ENCODE data around the gene CDH4. TPM values are rescaled to one million over a fixed set of nuclear protein-coding genes. Genes with fewer than 3 reads are reported as not detected.

The CDH4 gene
- total and polyA plus RNA-seq, 9 of the 15 experiments (the other 6 are each of a cell fraction or from before 2014, with no cell fraction given): 0.04 TPM; not detected in 8

- in situ Hi-C loops (cut with MboI): no loop called here
- intact Hi-C loops (cut with micrococcal nuclease): no loop called here
- Histone ChIP-seq H3K4me1 (replicated peaks in 1 of 2; ENCODE audit: control insufficient read depth in 2 of 2, insufficient read depth in 2 of 2, low read length in 2 of 2) (peaks cover 0 to 10% of the 10 kb centered on the region in 2 experiments; a peak in 2 of 5 replicates), H3K36me3 (ENCODE audit: control insufficient read depth, insufficient read depth, low read length) (no peaks in the 10 kb centered on the region), H2AFZ (ENCODE audit: low read depth, low read length) (no peak overlapping the region), H4K20me1 (replicated peaks; ENCODE audit: control insufficient read depth, insufficient read depth, low read length) (no peaks in the 10 kb centered on the region; the same call in 1 of the 2 replicates), H3K79me2 (ENCODE audit: control insufficient read depth, insufficient read depth, low read length) (no peaks in the 10 kb centered on the region), H3K9me1 (ENCODE audit: control insufficient read depth, insufficient read depth, low read length) (no peaks in the 10 kb centered on the region), H3K9me3 (replicated peaks; ENCODE audit: control insufficient read depth, insufficient read depth, low read depth, low read length) (no peaks in the 10 kb centered on the region), H3K27ac (ENCODE audit: extremely low read depth, low read depth, low read length) (no peak overlapping the region), H3K4me2 (ENCODE audit: insufficient read depth, low read length) (no peak overlapping the region), H3K9ac (ENCODE audit: insufficient read depth in 1 of 2, low read depth in 2 of 2, low read length in 2 of 2) (no peak overlapping the region), H3K27me3 (ENCODE audit: control insufficient read depth in 2 of 2, insufficient read depth in 2 of 2, low read length in 2 of 2) (peaks cover 18 to 62% of the 10 kb centered on the region in 2 experiments), H3K4me3 (no peak overlapping the region)
- DNase-seq (ENCODE audit: extremely low read depth in 1 of 4, low spot score in 3 of 4): no peak
- POLR2A ChIA-PET: no interaction called here
- CTCF ChIA-PET (ENCODE audit: low intra/inter-chr PET ratio): no interaction called here
- ATAC-seq: no peak
- TF ChIP-seq TAF15 (IDR thresholded peaks at IDR 0.05; ENCODE audit: low read depth, low read length): no peak
- TF ChIP-seq ILF3 (IDR thresholded peaks at IDR 0.05; ENCODE audit: borderline replicate concordance): no peak
- no peak for TF ChIP-seq TBL1XR1 (IDR thresholded peaks at IDR 0.05; ENCODE audit: low read length in 2 of 2)
- TF ChIP-seq EGR1 (conservative IDR thresholded peaks at IDR 0.05): no peak
- TF ChIP-seq RFX7 (CRISPR knock-in tag; IDR thresholded peaks at IDR 0.05): no peak
- no peak for TF ChIP-seq HMG20B (CRISPR knock-in tag; IDR thresholded peaks at IDR 0.05)
- TF ChIP-seq, protein P1, sequence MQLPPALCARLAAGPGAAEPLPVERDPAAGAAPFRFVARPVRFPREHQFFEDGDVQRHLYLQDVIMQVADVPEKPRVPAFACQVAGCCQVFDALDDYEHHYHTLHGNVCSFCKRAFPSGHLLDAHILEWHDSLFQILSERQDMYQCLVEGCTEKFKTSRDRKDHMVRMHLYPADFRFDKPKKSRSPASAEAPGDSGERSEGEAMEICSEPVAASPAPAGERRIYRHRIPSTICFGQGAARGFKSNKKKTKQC (CRISPR knock-in tag; IDR thresholded peaks at IDR 0.05): no peak
- TF ChIP-seq HBP1 (CRISPR knock-in tag; IDR thresholded peaks at IDR 0.05): no peak
- TF ChIP-seq ZNF124 (CRISPR knock-in tag; IDR thresholded peaks at IDR 0.05): no peak
- no peak for TF ChIP-seq ELK1 (CRISPR knock-in tag; IDR thresholded peaks at IDR 0.05)
- no peak for TF ChIP-seq SNIP1 (IDR thresholded peaks at IDR 0.05; ENCODE audit: low read depth)
- TF ChIP-seq NFXL1 (CRISPR knock-in tag; IDR thresholded peaks at IDR 0.05): no peak
- TF ChIP-seq MEF2A (IDR thresholded peaks at IDR 0.05; ENCODE audit: control insufficient read depth, low read depth, low read length): no peak
- no peak for TF ChIP-seq E2F4 (CRISPR knock-in tag; IDR thresholded peaks at IDR 0.05; ENCODE audit: low read depth)
- TF ChIP-seq DIDO1 (tag; IDR thresholded peaks at IDR 0.05; ENCODE audit: low read depth): no peak
- no peak for TF ChIP-seq KLF6 (CRISPR knock-in tag; IDR thresholded peaks at IDR 0.05; ENCODE audit: borderline replicate concordance)
- TF ChIP-seq OTX1 (CRISPR knock-in tag; IDR thresholded peaks at IDR 0.05): no peak
- no peak for TF ChIP-seq POLR3G (IDR thresholded peaks at IDR 0.05; ENCODE audit: extremely low read depth, insufficient read length, insufficient replicate concordance)
- no peak for TF ChIP-seq XRCC4 (IDR thresholded peaks at IDR 0.05; ENCODE audit: extremely low read depth, insufficient read depth, insufficient read length)
- no peak for TF ChIP-seq RBM34 (IDR thresholded peaks at IDR 0.05; ENCODE audit: borderline replicate concordance, insufficient read depth, low read length)
- WGBS (ENCODE audit: insufficient coverage, low coverage, missing lambda C conversion rate): 4% methylated on average over 10 of the region's 10 CpGs
- FAIRE-seq: no peak
- no TSS peak for BruUV-seq (replicated peaks)
Observed at GRCh38 chr20:61534346-61534745, 282.3 kb downstream of the CDH4 start.
